Astrocyte (in vitro differentiated cells and primary cell): ENCODE measurements around the gene LYZL1. TPM values are rescaled to one million over a fixed set of nuclear protein-coding genes. Genes with fewer than 3 reads are reported as not detected.
"Not testable (repeated sequence)": the region's sequence is repeated elsewhere in the genome, so short reads cannot be mapped to it uniquely, and the experiment has no call there.

ENCODE experiments used
- DNase-seq: peaks from one replicate; pipeline ENCODE4 v3.0.0-alpha.2; 2010; ENCODE audit warnings: low read depth
- FAIRE-seq: peaks from 2 replicates; lab custom pipeline; 2011; peaks lifted over from hg19 to GRCh38; lab: Jason Lieb, UNC
- H2AFZ ChIP-seq: 2 replicates; pipeline ENCODE4 v1.6.0; 2012; ENCODE audit warnings: low read depth, low read length, inconsistent platforms
- H3K27ac ChIP-seq: 2 replicates; pipeline ENCODE4 v1.5.1; 2011; ENCODE audit warnings: low read depth, low read length, inconsistent platforms
- H3K27me3 ChIP-seq: 2 replicates; pipeline ENCODE4 v1.6.0; 2011; ENCODE audit warnings: low read length, inconsistent platforms; ENCODE audit not compliant: insufficient read depth
- H3K36me3 ChIP-seq: 2 replicates; pipeline ENCODE4 v1.5.1; 2011; ENCODE audit warnings: low read length, inconsistent platforms; ENCODE audit not compliant: insufficient read depth
- H3K4me1 ChIP-seq: 2 replicates; pipeline ENCODE4 v1.5.1; 2011; ENCODE audit warnings: low read length, inconsistent platforms; ENCODE audit not compliant: insufficient read depth
- H3K4me2 ChIP-seq: 2 replicates; pipeline ENCODE4 v1.6.0; 2012; ENCODE audit warnings: low read length, inconsistent platforms
- H3K4me3 ChIP-seq: 2 replicates; pipeline ENCODE4 v1.5.1; 2011; ENCODE audit warnings: low read depth, mild to moderate bottlenecking, low read length, inconsistent platforms; ENCODE audit not compliant: insufficient read depth
- H3K79me2 ChIP-seq: 2 replicates; pipeline ENCODE4 v1.6.0; 2012; ENCODE audit warnings: mild to moderate bottlenecking, low read length, inconsistent platforms; ENCODE audit not compliant: insufficient read depth
- H3K9ac ChIP-seq: 2 replicates; pipeline ENCODE4 v1.6.0; 2012; ENCODE audit warnings: mild to moderate bottlenecking, low read length, inconsistent platforms
- H3K9me3 ChIP-seq: 2 replicates; pipeline ENCODE4 v1.5.1; 2012; ENCODE audit warnings: low read depth, mild to moderate bottlenecking, low read length, inconsistent platforms; ENCODE audit not compliant: insufficient read depth
- H4K20me1 ChIP-seq: 2 replicates; pipeline ENCODE4 v1.6.0; 2012; ENCODE audit warnings: low read length, inconsistent platforms; ENCODE audit not compliant: insufficient read depth
- H3K27ac Mint-ChIP-seq: one replicate; pipeline ENCODE4 v1.8.0; 2021; ENCODE audit warnings: mild to moderate bottlenecking, mixed read lengths; ENCODE audit not compliant: unreplicated experiment
- H3K27me3 Mint-ChIP-seq: one replicate; pipeline ENCODE4 v1.8.0; 2021; ENCODE audit warnings: low read depth, mixed read lengths; ENCODE audit not compliant: unreplicated experiment
- H3K36me3 Mint-ChIP-seq: one replicate; pipeline ENCODE4 v1.8.0; 2021; ENCODE audit warnings: low read depth, mixed read lengths; ENCODE audit not compliant: unreplicated experiment
- H3K4me1 Mint-ChIP-seq: one replicate; pipeline ENCODE4 v1.8.0; 2021; ENCODE audit warnings: low read depth, mixed read lengths; ENCODE audit not compliant: unreplicated experiment
- H3K4me3 Mint-ChIP-seq: one replicate; pipeline ENCODE4 v1.8.0; 2021; ENCODE audit warnings: mild to moderate bottlenecking, moderate library complexity, mixed read lengths; ENCODE audit not compliant: unreplicated experiment
- H3K9me3 Mint-ChIP-seq: one replicate; pipeline ENCODE4 v1.8.0; 2021; ENCODE audit warnings: mild to moderate bottlenecking, mixed read lengths; ENCODE audit not compliant: unreplicated experiment
- EZH2 ChIP-seq: IDR thresholded peaks from 2 replicates; pipeline ENCODE4 v1.6.1; 2012; ENCODE audit warnings: mild to moderate bottlenecking, low read length, inconsistent platforms; ENCODE audit not compliant: insufficient read depth
- total RNA-seq: library from RNA; stranded (reverse); gene quantifications from 2 replicates; pipeline ENCODE4 v1.2.1, GENCODE V29; 2021
- TF ChIP-seq, protein P1 (sequence below): IDR thresholded peaks from 2 replicates; pipeline ENCODE4 v1.5.1; 2011; ENCODE audit warnings: low read depth, mild to moderate bottlenecking, inconsistent platforms, low read length, moderate library complexity; ENCODE audit not compliant: insufficient read depth

The LYZL1 gene
- total RNA-seq, 1 donor from 2014 or later: not detected

DNA sequence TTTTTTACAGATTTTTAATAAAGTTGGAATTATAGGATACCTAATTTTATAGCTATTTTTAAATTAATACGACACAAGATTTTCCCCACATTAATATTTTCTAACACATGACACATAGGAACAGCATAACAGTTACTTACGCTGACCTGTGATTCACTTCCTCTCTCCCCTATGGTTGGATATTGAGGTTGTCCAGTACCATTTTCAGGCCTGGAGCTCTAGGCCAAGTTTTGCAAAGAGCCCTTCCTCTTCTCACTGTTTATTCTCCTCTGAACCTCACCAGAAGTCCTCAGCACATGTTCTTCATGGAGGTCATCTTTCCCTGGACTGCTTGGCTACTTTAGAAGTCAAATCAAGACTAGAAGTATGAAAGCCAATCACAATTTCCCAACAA is 28.2 kb downstream of the LYZL1 start:
- no peak overlapping the region for H3K4me3 Mint-ChIP-seq
- peak; percentile 17 for DNase-seq
- FAIRE-seq: no peak

DNA sequence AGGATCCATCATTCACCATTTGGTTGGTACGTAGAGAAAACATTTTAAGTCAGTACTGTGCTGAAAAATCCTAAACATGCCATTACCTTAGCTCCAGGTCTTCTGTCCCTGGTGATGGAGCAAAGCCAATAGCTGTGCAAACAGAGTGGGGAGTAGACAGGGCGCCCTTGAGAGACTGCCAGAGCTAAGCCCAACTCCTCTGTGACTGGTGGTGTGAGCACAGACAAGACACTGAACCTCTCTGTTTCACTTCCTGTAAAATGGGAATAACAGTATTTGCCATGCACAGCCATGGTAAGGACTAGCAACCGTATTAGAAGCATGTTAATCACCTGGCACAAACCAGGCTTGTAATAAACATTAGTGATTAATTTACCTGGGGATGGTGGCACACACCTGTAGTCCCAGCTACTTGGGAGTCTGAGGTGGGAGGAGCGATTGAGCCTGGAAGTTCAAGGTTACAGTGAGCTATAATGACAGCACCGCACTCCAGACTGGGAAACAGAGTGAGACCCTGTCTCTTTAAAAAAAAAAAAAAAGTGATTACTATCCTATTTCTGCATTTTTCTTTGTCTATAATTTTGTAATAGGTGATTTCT is 28.7 kb downstream of the LYZL1 start:
- Mint-ChIP-seq H3K4me3 (no peak overlapping the region), H3K9me3 (peaks cover 3% of the 10 kb centered on the region)
- TF ChIP-seq EZH2: no peak
- TF ChIP-seq, protein P1, sequence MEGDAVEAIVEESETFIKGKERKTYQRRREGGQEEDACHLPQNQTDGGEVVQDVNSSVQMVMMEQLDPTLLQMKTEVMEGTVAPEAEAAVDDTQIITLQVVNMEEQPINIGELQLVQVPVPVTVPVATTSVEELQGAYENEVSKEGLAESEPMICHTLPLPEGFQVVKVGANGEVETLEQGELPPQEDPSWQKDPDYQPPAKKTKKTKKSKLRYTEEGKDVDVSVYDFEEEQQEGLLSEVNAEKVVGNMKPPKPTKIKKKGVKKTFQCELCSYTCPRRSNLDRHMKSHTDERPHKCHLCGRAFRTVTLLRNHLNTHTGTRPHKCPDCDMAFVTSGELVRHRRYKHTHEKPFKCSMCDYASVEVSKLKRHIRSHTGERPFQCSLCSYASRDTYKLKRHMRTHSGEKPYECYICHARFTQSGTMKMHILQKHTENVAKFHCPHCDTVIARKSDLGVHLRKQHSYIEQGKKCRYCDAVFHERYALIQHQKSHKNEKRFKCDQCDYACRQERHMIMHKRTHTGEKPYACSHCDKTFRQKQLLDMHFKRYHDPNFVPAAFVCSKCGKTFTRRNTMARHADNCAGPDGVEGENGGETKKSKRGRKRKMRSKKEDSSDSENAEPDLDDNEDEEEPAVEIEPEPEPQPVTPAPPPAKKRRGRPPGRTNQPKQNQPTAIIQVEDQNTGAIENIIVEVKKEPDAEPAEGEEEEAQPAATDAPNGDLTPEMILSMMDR: no peak

More for the DNA sequence above, 28.2 kb downstream of the LYZL1 start:
- Histone ChIP-seq H3K79me2 (no peaks in the 10 kb centered on the region), H2AFZ (no peak overlapping the region), H3K4me2 (peak overlapping the region; percentile 42), H3K9me3 (no peaks in the 10 kb centered on the region), H3K36me3 (no peaks in the 10 kb centered on the region), H3K27ac (no peak overlapping the region), H3K9ac (no peak overlapping the region), H3K4me1 (peaks cover 18% of the 10 kb centered on the region), H3K4me3 (no peak overlapping the region), H4K20me1 (no peaks in the 10 kb centered on the region), H3K27me3 (no peaks in the 10 kb centered on the region)
- no peaks in the 10 kb centered on the region for H3K27me3 Mint-ChIP-seq
- TF ChIP-seq EZH2: no peak
- TF ChIP-seq, protein P1: no peak
- H3K9me3 Mint-ChIP-seq: peaks cover 3% of the 10 kb centered on the region
- H3K36me3 Mint-ChIP-seq: peaks cover 2% of the 10 kb centered on the region
- H3K4me1 Mint-ChIP-seq: peaks cover 11% of the 10 kb centered on the region
- no peak overlapping the region for H3K27ac Mint-ChIP-seq

DNA sequence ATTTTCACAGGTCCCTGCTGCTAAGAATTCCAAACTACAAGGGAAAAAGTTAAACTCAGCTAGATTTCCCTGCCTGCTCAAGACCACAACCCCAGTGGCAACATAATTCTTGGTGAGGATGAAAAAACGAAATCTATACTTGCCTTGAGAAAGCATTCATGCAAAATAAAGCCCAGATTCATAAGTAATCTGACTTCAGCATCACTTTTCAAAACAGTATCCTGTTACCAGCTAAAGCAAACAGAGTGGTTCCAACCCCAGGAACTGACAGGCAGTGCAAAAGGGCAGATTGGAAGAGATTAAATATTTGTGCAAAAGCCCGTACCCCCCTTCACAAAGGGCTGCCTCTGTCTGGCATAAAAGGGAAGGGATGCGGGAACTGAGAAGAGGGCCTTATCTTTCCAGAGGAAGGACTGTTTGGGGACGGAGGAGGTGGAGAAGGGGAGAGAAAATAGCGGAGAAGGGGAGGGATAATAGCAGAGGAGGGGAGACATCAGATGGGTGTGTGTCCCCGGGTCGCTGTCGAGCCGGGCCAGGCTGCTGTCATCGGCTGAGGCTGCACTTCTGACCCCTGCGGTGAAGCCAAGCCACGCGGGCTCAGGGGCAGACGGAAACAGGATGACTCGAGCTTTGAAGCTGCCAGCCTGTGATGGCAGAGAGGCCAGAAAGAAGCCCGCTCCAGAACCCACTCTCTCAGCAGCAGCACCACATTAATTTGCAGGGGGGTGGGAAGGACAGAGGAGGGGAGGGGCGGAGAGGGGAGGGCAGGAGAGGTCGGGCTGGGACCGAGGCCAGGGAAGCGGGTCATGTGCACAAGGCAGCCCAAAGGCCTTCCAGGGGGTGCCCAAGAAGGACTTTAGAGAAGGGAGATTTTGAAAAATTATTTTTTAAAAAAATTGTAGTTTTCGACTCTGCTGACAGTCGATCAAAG is 29.5 kb downstream of the LYZL1 start:
- FAIRE-seq: peak; percentile 26
- H3K36me3 ChIP-seq, H3K79me2 ChIP-seq, H3K27me3 Mint-ChIP-seq, H3K36me3 Mint-ChIP-seq, H2AFZ ChIP-seq, H3K4me3 ChIP-seq, H4K20me1 ChIP-seq, H3K27ac Mint-ChIP-seq, H3K4me3 Mint-ChIP-seq, H3K9ac ChIP-seq, H3K9me3 ChIP-seq, H3K27ac ChIP-seq, H3K27me3 ChIP-seq, H3K9me3 Mint-ChIP-seq: not testable (repeated sequence)
- Histone ChIP-seq H3K4me2 (peak overlapping the region; percentile 12), H3K4me1 (peaks cover 18% of the 10 kb centered on the region)
- peak; percentile 47 for DNase-seq
- peaks cover 11% of the 10 kb centered on the region for H3K4me1 Mint-ChIP-seq

More for the DNA sequence above, 28.7 kb downstream of the LYZL1 start:
- H3K27ac ChIP-seq: no peak overlapping the region
- Mint-ChIP-seq H3K27me3 (no peaks in the 10 kb centered on the region), H3K27ac (no peak overlapping the region), H3K36me3 (peaks cover 2% of the 10 kb centered on the region), H3K4me1 (peaks cover 11% of the 10 kb centered on the region)
- FAIRE-seq: no peak
- peak overlapping the region; percentile 42 for H3K4me2 ChIP-seq
- H3K4me3 ChIP-seq: no peak overlapping the region
- H3K27me3 ChIP-seq: no peaks in the 10 kb centered on the region
- H3K9ac ChIP-seq: no peak overlapping the region
- DNase-seq: no peak
- no peaks in the 10 kb centered on the region for H3K9me3 ChIP-seq
- no peaks in the 10 kb centered on the region for H3K79me2 ChIP-seq
- H4K20me1 ChIP-seq: no peaks in the 10 kb centered on the region
- no peaks in the 10 kb centered on the region for H3K36me3 ChIP-seq
- no peak overlapping the region for H2AFZ ChIP-seq
- peaks cover 18% of the 10 kb centered on the region for H3K4me1 ChIP-seq
